Keratinocyte (primary cell): ENCODE measurements around the gene MED29. TPM values are rescaled to one million over a fixed set of nuclear protein-coding genes. Genes with fewer than 3 reads are reported as not detected.

Experiments
- DNase-seq: peaks from one replicate; pipeline ENCODE4 v3.0.0-alpha.2; 2011; ENCODE audit warnings: low read depth, missing footprints, low spot score
- FAIRE-seq: peaks from 2 replicates; lab custom pipeline; 2011; peaks lifted over from hg19 to GRCh38; lab: Jason Lieb, UNC
- H2AFZ ChIP-seq: 2 replicates; pipeline ENCODE4 v1.6.0; 2012; ENCODE audit warnings: low read length, control low read depth, inconsistent platforms; ENCODE audit not compliant: control insufficient read depth
- H3K27ac ChIP-seq: 2 replicates; pipeline ENCODE4 v1.5.1; 2011; ENCODE audit warnings: low read length; ENCODE audit not compliant: control insufficient read depth, insufficient read depth
- H3K27me3 ChIP-seq: 3 replicates; pipeline ENCODE4 v1.6.0; 2011; ENCODE audit warnings: low read length; ENCODE audit not compliant: control insufficient read depth, insufficient read depth; ENCODE audit errors: extremely low read depth
- H3K36me3 ChIP-seq, 2 experiments: 2 replicates in 1 of 2; 3 replicates in 1 of 2; pipeline ENCODE4 v1.5.1; 2011; ENCODE audit warnings: low read length in 2 of 2, mild to moderate bottlenecking in 1 of 2; ENCODE audit not compliant: control insufficient read depth in 2 of 2, insufficient read depth in 2 of 2; ENCODE audit errors: extremely low read depth in 1 of 2
- H3K4me1 ChIP-seq: 3 replicates; pipeline ENCODE4 v1.5.1; 2011; ENCODE audit warnings: low read length; ENCODE audit not compliant: control insufficient read depth, insufficient read depth; ENCODE audit errors: extremely low read depth
- H3K4me2 ChIP-seq: 3 replicates; pipeline ENCODE4 v1.6.0; 2011; ENCODE audit warnings: low read depth, low read length; ENCODE audit not compliant: control insufficient read depth, insufficient read depth; ENCODE audit errors: extremely low read depth
- H3K4me3 ChIP-seq, 3 experiments: fragments of 200-600 bp in 1 of 3; sonication (generic) in 1 of 3; 2 replicates in 2 of 3; 3 replicates in 1 of 3; pipeline ENCODE4 v1.5.1; 2011 to 2016; ENCODE audit warnings: low read length in 3 of 3, mild to moderate bottlenecking in 3 of 3, control low read depth in 2 of 3, inconsistent platforms in 1 of 3, low read depth in 1 of 3, mixed read lengths in 1 of 3, mixed run types in 1 of 3, moderate library complexity in 1 of 3; ENCODE audit not compliant: control insufficient read depth in 2 of 3, insufficient read depth in 2 of 3; ENCODE audit errors: extremely low read depth in 1 of 3
- H3K79me2 ChIP-seq: 2 replicates; pipeline ENCODE4 v1.6.0; 2012; ENCODE audit warnings: low read length; ENCODE audit not compliant: control insufficient read depth, insufficient read depth
- H3K9ac ChIP-seq: 3 replicates; pipeline ENCODE4 v1.6.0; 2011; ENCODE audit warnings: low read length; ENCODE audit not compliant: control insufficient read depth, insufficient read depth; ENCODE audit errors: extremely low read depth
- H3K9me1 ChIP-seq: 3 replicates; pipeline ENCODE4 v1.6.0; 2011; ENCODE audit warnings: low read length; ENCODE audit not compliant: control insufficient read depth, insufficient read depth; ENCODE audit errors: extremely low read depth
- H3K9me3 ChIP-seq: 2 replicates; pipeline ENCODE4 v1.5.1; 2012; ENCODE audit warnings: low read depth, low read length; ENCODE audit not compliant: control insufficient read depth
- H4K20me1 ChIP-seq: 3 replicates; pipeline ENCODE4 v1.6.0; 2011; ENCODE audit warnings: low read length; ENCODE audit not compliant: control insufficient read depth, insufficient read depth; ENCODE audit errors: extremely low read depth
- EZH2 ChIP-seq: IDR thresholded peaks from one replicate; pipeline ENCODE4 v1.6.1; 2012; ENCODE audit warnings: inconsistent platforms, mild to moderate bottlenecking, low read length, moderate library complexity
- dilution Hi-C: fragments of 300-500 bp; cut with MboI; formaldehyde crosslinking; loops from one replicate; pipeline ENCODE4 v1.7.0; 2020; ENCODE audit warnings: low sequenced_read_pairs; ENCODE audit not compliant: extremely low pct_ligation_motif_present
- polyA plus RNA-seq, 5 experiments: library from polyadenylated mRNA; depleted of rRNA in 3 of 5; stranded (reverse) in 3 of 5; stranded (forward) in 1 of 5; unstranded in 1 of 5; fragments of >200 nt; gene quantifications; 1 replicate in 1 of 5; 2 replicates in 3 of 5; 3 replicates in 1 of 5; pipeline versions ENCODE4 v1.2.1 to v1.2.3, GENCODE V29; 2011 to 2012; ENCODE audit warnings: missing spikeins in 2 of 5, low read depth in 1 of 5, low replicate concordance in 1 of 5
- TF ChIP-seq, protein P1 (sequence below), 3 experiments: IDR thresholded peaks in 1 of 3; conservative IDR thresholded peaks in 1 of 3; optimal IDR thresholded peaks in 1 of 3; 2 replicates in 2 of 3; 3 replicates in 1 of 3; pipeline versions ENCODE3 to v1.5.1; 2011; ENCODE audit warnings: low read length in 3 of 3, mild to moderate bottlenecking in 3 of 3, moderate library complexity in 2 of 3, control low read depth in 1 of 3, inconsistent platforms in 1 of 3; ENCODE audit not compliant: insufficient read depth in 2 of 3; ENCODE audit errors: extremely low read depth in 1 of 3

MED29 gene
- polyA plus RNA-seq, 1 donor (not counting 4 experiments of a cell fraction or from before 2014, with no cell fraction given) = 14.7 TPM

DNA sequence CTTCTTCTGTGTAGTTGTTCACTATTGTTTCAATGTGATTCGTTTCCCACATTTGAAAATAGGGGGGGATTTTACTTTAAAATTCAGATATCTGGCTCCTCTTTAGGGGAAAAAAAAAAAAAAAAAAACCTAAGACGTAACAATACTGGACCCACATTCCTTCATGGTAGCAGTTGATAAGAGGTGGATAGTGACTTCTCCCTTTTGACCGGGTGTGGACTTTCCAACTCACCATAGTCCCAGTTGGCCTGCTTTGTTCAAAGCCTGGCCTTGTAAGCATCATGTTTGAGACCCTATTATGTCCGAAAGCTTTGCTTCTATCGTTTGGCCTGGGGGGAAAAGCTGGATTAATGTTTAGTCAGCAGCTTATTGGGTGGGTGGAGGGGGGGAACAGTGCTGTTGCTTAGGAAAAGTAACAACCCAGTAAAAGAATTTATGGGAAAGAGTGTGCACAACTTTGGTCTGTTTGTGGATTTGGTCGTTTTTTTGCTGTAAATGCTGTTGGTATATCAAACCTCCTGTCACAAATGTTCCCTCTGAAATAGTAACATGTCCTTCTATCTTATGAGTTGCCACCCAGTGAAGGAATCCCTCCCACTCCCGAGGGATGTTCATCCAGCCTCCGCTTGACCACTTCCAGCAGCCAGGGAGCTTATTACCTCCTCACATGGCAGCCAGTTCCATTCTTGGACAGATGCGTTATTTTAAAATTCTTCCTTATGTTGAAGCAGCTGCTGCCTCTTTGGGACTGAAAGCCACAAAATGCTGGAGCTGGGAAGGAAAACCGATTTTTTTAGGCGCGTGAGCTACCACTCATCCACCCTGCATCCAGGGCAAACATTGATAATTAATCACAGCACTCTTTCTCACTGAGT lies 38.6 kb upstream of the MED29 start:
- H2AFZ ChIP-seq = no peak overlapping the region
- FAIRE-seq = no peak
- H4K20me1 ChIP-seq = no peaks in the 10 kb centered on the region
- H3K9me1 ChIP-seq = no peaks in the 10 kb centered on the region
- H3K4me2 ChIP-seq = no peak overlapping the region
- H3K9ac ChIP-seq = no peak overlapping the region
- TF ChIP-seq, protein P1, sequence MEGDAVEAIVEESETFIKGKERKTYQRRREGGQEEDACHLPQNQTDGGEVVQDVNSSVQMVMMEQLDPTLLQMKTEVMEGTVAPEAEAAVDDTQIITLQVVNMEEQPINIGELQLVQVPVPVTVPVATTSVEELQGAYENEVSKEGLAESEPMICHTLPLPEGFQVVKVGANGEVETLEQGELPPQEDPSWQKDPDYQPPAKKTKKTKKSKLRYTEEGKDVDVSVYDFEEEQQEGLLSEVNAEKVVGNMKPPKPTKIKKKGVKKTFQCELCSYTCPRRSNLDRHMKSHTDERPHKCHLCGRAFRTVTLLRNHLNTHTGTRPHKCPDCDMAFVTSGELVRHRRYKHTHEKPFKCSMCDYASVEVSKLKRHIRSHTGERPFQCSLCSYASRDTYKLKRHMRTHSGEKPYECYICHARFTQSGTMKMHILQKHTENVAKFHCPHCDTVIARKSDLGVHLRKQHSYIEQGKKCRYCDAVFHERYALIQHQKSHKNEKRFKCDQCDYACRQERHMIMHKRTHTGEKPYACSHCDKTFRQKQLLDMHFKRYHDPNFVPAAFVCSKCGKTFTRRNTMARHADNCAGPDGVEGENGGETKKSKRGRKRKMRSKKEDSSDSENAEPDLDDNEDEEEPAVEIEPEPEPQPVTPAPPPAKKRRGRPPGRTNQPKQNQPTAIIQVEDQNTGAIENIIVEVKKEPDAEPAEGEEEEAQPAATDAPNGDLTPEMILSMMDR (optimal IDR thresholded peaks at IDR 0.05 in 1 of 3, IDR thresholded peaks at IDR 0.05 in 1 of 3, conservative IDR thresholded peaks at IDR 0.05 in 1 of 3; ENCODE audit: extremely low read depth in 1 of 3, insufficient read depth in 2 of 3, low read length in 3 of 3) = no peak
- no peak for TF ChIP-seq EZH2
- H3K27ac ChIP-seq = no peak overlapping the region
- DNase-seq = no peak
- H3K79me2 ChIP-seq = peaks cover 10% of the 10 kb centered on the region
- H3K36me3 ChIP-seq = peaks cover 28 to 43% of the 10 kb centered on the region in 2 experiments
- no peak overlapping the region for H3K4me3 ChIP-seq
- H3K9me3 ChIP-seq = no peaks in the 10 kb centered on the region
- no peaks in the 10 kb centered on the region for H3K4me1 ChIP-seq
- no peaks in the 10 kb centered on the region for H3K27me3 ChIP-seq
- dilution Hi-C loops = no loop called here

DNA sequence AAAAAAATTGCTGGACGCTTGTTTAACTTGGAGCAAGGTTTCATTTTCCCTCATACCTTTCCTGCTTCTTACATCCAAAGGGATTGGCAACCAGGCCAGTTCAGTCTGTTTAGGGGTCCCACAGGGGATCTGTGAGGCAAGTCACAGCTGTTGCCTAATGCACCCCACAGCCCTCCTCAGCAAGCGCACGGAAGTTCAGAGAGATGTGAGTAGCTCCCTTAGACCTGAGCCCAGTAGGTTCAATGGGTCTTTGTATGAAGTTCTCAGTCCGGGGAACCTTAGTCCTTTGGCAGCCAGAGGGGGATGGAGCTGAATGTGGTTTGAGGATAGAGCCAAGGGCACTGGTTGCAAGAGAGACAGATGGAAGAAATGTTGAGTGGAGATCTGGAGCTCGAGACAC lies 35.9 kb upstream of the MED29 start:
- Histone ChIP-seq H3K4me1 (no peaks in the 10 kb centered on the region), H2AFZ (no peak overlapping the region), H3K4me2 (no peak overlapping the region), H3K9ac (no peak overlapping the region), H3K9me1 (no peaks in the 10 kb centered on the region), H3K27me3 (no peaks in the 10 kb centered on the region), H3K4me3 (no peak overlapping the region), H4K20me1 (no peaks in the 10 kb centered on the region), H3K27ac (no peak overlapping the region), H3K9me3 (no peaks in the 10 kb centered on the region), H3K79me2 (no peaks in the 10 kb centered on the region), H3K36me3 (peaks cover 28 to 43% of the 10 kb centered on the region in 2 experiments)
- FAIRE-seq (no peak), DNase-seq (no peak)
- TF ChIP-seq, protein P1 (optimal IDR thresholded peaks at IDR 0.05 in 1 of 3, IDR thresholded peaks at IDR 0.05 in 1 of 3, conservative IDR thresholded peaks at IDR 0.05 in 1 of 3; ENCODE audit: extremely low read depth in 1 of 3, insufficient read depth in 2 of 3, low read length in 3 of 3) = no peak
- TF ChIP-seq EZH2 = no peak
- dilution Hi-C loops = no loop called here
